GM12801 (cell line): ENCODE data around the gene SLC7A6OS.

Experiments
- CTCF ChIP-seq: IDR thresholded peaks from one replicate; pipeline ENCODE4 v1.5.1; 2011; ENCODE audit warnings: control low read depth; ENCODE audit not compliant: insufficient read length; ENCODE audit errors: extremely low read depth

The SLC7A6OS gene

GRCh38 chr16:68273459-68273858, 37.3 kb downstream of the SLC7A6OS start:
- TF ChIP-seq CTCF = no peak

GRCh38 chr16:68272507-68273209, 38.1 kb downstream of the SLC7A6OS start:
- TF ChIP-seq CTCF = no peak

GRCh38 chr16:68270353-68270752, 40.4 kb downstream of the SLC7A6OS start:
- no peak for TF ChIP-seq CTCF

GRCh38 chr16:68269793-68270192, 41.0 kb downstream of the SLC7A6OS start:
- no peak for TF ChIP-seq CTCF

- no peak for TF ChIP-seq CTCF
Observed at GRCh38 chr16:68267612-68268405, 42.9 kb downstream of the SLC7A6OS start.

GRCh38 chr16:68265078-68265920, 45.4 kb downstream of the SLC7A6OS start:
- TF ChIP-seq CTCF = no peak
